GM23338 (cell line): ENCODE results near the gene NFKBIZ.

Experiments
- CREB1 ChIP-seq: fragments of 250-450 bp; sonication (Bioruptor Pico); IDR thresholded peaks from 2 replicates; pipeline ENCODE4 v1.5.0; 2020; ENCODE audit warnings: low read depth, mild to moderate bottlenecking, moderate library complexity
- EZH2 ChIP-seq: fragments of 200-600 bp; sonication (generic); IDR thresholded peaks from one replicate; pipeline ENCODE4 v1.8.0; 2017; ENCODE audit warnings: antibody characterized with exemption, mild to moderate bottlenecking, low read depth; ENCODE audit not compliant: unreplicated experiment
- EZH2phosphoT487 ChIP-seq: fragments of 200-600 bp; sonication (generic); IDR thresholded peaks from one replicate; pipeline ENCODE4 v1.8.1; 2018; ENCODE audit warnings: antibody characterized with exemption; ENCODE audit not compliant: unreplicated experiment
- JUNB ChIP-seq: IDR thresholded peaks from one replicate; pipeline ENCODE4 v1.6.1; 2016; ENCODE audit warnings: antibody characterized with exemption; ENCODE audit not compliant: unreplicated experiment
- NANOG ChIP-seq: IDR thresholded peaks from 2 replicates; pipeline ENCODE4 v1.6.1; 2016; ENCODE audit warnings: antibody characterized with exemption, borderline replicate concordance
- POLR2AphosphoS5 ChIP-seq: IDR thresholded peaks from 2 replicates; pipeline ENCODE4 v1.6.1; 2016; ENCODE audit warnings: antibody characterized with exemption, low read depth
- STAT1 ChIP-seq: IDR thresholded peaks from one replicate; pipeline ENCODE4 v1.6.1; 2016; ENCODE audit warnings: antibody characterized with exemption; ENCODE audit not compliant: unreplicated experiment
- TF ChIP-seq, protein P1 (sequence below), 2 experiments: fragments of 200-600 bp in 1 of 2; sonication (generic) in 1 of 2; conservative IDR thresholded peaks; 2 replicates each; pipeline versions ENCODE4 v1.5.1 to v1.6.1; 2016 to 2017; ENCODE audit warnings: antibody characterized with exemption in 2 of 2, low read depth in 2 of 2, mild to moderate bottlenecking in 2 of 2, moderate library complexity in 1 of 2
- TF ChIP-seq, protein P2 (sequence below): IDR thresholded peaks from one replicate; pipeline ENCODE4 v1.6.1; 2018; ENCODE audit warnings: antibody characterized with exemption; ENCODE audit not compliant: unreplicated experiment
- TF ChIP-seq, protein P3 (sequence below): IDR thresholded peaks from 2 replicates; pipeline ENCODE4 v1.6.1; 2016; ENCODE audit warnings: antibody characterized with exemption

DNA sequence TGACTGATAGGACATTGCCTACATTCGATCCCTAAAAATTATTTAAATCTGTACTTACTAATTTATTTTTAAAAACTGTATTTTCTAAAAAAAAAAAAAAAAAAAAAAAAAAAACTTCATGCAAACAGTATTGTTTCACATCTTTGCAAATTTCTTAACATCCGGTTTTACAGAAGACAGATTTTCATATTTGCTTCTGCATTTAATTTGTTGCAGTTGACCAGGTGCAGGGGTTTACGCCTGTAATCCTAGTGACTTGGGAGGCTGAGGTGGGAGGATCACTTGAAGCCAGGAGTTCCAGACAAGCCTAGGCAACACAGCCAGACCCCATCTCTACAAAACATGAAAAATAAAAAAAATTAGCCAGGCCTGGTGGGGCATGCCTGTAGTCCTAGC lies 6.4 kb upstream of the NFKBIZ start:
- TF ChIP-seq, protein P1, sequence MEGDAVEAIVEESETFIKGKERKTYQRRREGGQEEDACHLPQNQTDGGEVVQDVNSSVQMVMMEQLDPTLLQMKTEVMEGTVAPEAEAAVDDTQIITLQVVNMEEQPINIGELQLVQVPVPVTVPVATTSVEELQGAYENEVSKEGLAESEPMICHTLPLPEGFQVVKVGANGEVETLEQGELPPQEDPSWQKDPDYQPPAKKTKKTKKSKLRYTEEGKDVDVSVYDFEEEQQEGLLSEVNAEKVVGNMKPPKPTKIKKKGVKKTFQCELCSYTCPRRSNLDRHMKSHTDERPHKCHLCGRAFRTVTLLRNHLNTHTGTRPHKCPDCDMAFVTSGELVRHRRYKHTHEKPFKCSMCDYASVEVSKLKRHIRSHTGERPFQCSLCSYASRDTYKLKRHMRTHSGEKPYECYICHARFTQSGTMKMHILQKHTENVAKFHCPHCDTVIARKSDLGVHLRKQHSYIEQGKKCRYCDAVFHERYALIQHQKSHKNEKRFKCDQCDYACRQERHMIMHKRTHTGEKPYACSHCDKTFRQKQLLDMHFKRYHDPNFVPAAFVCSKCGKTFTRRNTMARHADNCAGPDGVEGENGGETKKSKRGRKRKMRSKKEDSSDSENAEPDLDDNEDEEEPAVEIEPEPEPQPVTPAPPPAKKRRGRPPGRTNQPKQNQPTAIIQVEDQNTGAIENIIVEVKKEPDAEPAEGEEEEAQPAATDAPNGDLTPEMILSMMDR (conservative IDR thresholded peaks at IDR 0.05; ENCODE audit: low read depth in 2 of 2): no peak
- TF ChIP-seq EZH2phosphoT487 (no peak), POLR2AphosphoS5 (no peak), EZH2 (no peak), CREB1 (CRISPR knock-in tag) (no peak), NANOG (no peak), JUNB (no peak), STAT1 (no peak)
- TF ChIP-seq, protein P2, sequence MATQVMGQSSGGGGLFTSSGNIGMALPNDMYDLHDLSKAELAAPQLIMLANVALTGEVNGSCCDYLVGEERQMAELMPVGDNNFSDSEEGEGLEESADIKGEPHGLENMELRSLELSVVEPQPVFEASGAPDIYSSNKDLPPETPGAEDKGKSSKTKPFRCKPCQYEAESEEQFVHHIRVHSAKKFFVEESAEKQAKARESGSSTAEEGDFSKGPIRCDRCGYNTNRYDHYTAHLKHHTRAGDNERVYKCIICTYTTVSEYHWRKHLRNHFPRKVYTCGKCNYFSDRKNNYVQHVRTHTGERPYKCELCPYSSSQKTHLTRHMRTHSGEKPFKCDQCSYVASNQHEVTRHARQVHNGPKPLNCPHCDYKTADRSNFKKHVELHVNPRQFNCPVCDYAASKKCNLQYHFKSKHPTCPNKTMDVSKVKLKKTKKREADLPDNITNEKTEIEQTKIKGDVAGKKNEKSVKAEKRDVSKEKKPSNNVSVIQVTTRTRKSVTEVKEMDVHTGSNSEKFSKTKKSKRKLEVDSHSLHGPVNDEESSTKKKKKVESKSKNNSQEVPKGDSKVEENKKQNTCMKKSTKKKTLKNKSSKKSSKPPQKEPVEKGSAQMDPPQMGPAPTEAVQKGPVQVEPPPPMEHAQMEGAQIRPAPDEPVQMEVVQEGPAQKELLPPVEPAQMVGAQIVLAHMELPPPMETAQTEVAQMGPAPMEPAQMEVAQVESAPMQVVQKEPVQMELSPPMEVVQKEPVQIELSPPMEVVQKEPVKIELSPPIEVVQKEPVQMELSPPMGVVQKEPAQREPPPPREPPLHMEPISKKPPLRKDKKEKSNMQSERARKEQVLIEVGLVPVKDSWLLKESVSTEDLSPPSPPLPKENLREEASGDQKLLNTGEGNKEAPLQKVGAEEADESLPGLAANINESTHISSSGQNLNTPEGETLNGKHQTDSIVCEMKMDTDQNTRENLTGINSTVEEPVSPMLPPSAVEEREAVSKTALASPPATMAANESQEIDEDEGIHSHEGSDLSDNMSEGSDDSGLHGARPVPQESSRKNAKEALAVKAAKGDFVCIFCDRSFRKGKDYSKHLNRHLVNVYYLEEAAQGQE: no peak
- TF ChIP-seq, protein P3, sequence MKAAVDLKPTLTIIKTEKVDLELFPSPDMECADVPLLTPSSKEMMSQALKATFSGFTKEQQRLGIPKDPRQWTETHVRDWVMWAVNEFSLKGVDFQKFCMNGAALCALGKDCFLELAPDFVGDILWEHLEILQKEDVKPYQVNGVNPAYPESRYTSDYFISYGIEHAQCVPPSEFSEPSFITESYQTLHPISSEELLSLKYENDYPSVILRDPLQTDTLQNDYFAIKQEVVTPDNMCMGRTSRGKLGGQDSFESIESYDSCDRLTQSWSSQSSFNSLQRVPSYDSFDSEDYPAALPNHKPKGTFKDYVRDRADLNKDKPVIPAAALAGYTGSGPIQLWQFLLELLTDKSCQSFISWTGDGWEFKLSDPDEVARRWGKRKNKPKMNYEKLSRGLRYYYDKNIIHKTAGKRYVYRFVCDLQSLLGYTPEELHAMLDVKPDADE: no peak
